Hematopoietic multipotent progenitor cell treated with erythropoietin and hydrocortisone succinate and interleukin-3 and kit ligand, for 4 days (in vitro differentiated cells): ENCODE results near the gene CNTN1.
"Not testable (repeated sequence)": the region's sequence is repeated elsewhere in the genome, so short reads cannot be mapped to it uniquely, and the experiment has no call there.

Experiments
- DNase-seq: peaks from one replicate; pipeline ENCODE4 v3.0.0-alpha.2; 2015

CNTN1 gene

GRCh38 chr12:41053046-41053445 lies 360.8 kb downstream of the CNTN1 start:
- DNase-seq, result no peak

DNA sequence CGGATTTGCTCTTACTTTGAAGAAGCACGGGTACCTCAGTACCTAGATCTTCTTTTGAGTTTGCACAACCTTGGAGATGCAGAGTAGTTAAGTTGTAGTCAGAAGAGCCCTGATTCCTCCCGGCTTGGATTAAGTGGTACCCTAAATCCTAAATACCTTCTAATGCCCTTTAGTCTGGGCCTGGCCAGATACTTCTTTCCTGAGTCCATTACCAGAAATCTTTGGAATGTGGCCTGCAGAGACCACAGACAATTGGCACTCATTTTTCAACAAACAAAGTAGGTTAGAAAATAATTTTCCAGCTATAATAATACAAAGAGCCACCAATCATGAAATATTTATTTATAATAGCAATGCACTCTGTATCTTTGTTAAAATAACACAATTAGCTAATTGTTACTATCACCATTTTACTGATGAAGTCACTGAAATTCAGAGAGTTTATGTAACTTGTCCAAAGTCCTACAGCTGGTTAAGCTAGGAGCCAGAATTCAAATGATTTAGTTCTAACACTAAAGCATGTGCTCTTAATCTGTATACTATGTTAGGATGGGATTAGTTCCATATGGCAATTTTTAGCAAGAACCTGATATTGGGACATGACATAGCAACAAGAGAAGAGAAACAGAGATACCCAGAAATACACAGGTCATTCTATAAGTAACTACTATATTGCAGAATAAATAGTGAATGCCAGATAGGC lies 363.8 kb downstream of the CNTN1 start:
- DNase-seq, result no peak

DNA sequence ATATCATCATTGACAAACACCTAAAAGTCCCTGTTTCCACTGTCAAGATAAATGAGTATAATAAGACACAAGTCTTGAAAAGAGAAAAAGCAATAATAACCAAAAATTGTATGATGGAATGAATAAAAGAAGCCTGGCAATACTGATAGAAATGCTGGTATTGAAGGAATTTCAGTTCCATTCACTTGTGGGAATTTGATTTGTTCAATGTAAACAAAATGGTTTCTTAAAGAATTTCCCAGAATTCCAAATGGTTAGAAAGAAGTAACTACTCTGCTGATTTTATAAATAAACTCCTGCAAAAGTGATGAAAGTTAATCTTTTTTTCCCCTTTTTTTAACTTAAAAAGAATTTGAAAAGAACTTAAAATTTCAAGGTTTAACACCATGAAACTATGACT lies 366.0 kb downstream of the CNTN1 start:
- no peak for DNase-seq

DNA sequence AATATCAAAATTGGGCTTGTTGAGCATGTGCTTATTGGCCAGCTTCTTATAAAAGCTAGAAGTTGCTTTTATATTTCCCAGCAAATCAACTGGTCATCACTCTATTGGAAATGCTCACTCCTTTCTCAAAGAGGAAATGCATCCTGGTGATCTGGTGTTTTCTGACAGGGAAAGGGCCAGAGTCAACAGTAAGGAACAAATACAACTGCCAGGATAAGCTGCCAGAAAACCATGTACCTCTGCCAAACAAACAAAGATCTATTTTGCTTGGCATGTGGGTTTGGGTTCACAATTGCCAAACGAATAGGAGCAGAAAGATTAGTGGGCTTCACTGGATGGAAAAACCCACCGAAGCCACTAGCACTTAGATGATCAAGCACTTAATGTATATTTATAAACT lies 369.0 kb downstream of the CNTN1 start:
- no peak for DNase-seq

- no peak for DNase-seq
Measured at GRCh38 chr12:41064411-41064810, 372.2 kb downstream of the CNTN1 start.

DNA sequence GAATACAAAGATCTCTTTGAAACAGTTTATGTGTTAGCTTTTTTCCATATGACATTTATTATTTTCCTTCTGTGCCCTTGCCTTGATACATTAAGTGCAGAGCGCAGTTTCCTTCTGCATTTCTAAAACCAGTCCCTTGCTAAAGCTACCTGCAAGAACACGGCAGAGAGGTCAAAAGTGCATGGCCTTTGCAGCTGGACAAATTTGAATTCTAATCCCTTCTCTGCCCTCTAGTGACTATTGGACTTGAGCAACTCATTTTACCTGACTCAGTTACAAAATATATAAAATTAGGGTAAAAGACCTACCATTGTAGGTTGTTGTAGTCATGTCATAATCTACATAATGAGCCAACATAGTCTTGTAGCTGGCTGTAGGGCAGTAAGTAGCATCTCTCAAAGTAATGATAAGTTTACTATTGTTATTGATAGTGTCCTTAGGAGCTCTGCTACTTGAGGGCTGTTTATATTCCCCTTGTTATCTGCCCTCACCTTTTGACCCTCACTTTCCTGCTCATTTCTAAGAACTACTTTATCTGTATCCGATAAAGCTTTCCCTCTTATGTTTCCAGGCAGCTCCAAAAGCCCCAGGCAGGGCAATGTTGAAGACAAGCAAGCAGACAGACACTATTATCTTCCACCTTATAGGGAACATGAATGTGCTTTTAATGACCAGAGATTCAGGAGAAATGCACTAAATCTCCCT lies 375.9 kb downstream of the CNTN1 start:
- no peak for DNase-seq

- DNase-seq, result no peak
Measured at GRCh38 chr12:41073633-41074472, 381.6 kb downstream of the CNTN1 start.

DNA sequence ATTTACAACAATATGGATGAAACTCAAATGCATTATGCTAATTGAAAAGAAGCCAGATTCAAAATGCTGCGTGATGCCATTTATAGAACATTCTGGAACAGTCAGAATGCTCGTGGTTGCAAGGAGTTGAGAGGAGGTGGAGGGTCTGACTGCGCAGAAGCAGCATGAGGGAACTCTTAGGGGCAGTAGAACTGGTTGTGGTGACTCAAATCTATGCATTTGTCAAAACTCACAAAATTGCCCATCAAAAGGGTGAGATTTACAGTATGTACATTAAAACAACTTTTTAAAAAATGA lies 382.2 kb downstream of the CNTN1 start:
- no peak for DNase-seq

DNA sequence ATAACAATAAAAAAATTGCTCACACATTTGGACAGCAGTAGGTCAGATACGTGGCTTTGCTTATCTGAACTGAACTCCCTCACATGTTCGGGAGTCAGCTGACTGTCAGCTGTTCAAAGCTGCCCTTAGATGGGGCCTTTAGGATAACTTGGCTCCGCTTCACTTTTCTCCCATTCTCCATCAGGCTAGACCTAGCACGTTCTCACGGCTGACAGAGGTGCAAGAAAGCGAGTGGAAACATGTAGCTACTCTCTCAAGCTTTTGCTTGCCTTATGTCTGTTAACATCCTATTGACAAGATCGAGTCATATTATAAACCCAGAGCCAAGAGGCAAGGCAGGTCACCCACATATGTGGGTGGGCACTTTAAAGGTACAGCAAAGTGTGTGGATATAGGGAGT lies 383.9 kb downstream of the CNTN1 start:
- DNase-seq, result no peak

DNA sequence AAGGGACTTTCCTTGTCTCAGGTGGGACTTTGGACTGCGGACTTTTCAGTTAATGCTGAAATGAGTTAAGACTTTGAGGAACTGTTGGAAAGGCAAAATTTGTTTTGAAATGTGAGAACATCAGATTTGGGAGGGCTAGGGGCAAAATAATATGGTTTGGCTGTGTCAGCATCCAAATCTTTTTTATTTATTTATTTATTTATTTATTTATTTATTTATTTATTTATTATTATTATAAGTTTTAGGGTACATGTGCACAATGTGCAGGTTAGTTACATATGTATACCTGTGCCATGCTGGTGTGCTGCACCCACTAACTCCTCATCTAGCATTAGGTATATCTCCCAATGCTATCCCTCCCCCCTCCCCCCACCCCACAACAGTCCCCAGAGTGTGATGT lies 389.0 kb downstream of the CNTN1 start:
- not testable (repeated sequence) for DNase-seq

DNA sequence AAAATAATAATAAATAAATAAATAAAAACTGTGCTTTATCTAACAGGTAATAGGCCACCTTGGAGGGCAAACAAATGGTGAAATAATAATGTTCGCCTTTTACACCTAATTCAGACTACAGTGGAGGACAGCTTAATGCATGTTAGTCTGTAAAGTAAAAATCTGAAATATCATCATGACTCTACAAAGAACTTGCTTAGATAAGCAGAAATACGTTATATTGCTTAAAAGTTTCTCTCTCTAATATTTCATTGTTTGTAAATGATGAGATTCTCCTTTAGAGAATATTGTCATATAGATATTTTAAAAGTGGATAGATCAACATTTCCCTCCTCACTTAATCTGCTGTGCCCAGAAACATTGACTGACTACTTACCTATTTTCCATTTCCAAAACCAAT lies 397.2 kb downstream of the CNTN1 start:
- no peak for DNase-seq

GRCh38 chr12:41092115-41092514 lies 399.9 kb downstream of the CNTN1 start:
- no peak for DNase-seq

- no peak for DNase-seq
Measured at GRCh38 chr12:41096797-41097196, 404.6 kb downstream of the CNTN1 start.

GRCh38 chr12:41100572-41100971 lies 408.3 kb downstream of the CNTN1 start:
- DNase-seq, result no peak

GRCh38 chr12:41101806-41102205 lies 409.6 kb downstream of the CNTN1 start:
- no peak for DNase-seq

DNA sequence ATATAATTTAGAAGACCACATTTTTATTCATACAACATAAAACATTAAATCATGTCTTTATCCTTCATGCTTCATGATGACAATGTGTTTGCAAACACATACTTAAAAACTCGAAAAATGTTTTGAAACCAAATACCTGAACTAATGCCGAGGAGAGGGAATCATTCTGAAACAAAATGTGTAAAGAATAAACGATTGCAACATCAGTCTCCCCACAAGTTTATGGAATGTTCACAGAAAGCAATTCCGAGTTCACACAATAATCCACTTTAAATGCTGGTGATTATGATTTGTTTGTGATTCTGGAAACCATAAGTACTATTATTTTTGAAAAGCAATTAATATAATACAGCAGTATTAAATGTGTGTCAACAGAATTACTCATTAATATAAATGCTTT lies 411.4 kb downstream of the CNTN1 start:
- DNase-seq, result no peak

GRCh38 chr12:41106315-41106714 lies 414.1 kb downstream of the CNTN1 start:
- DNase-seq, result no peak

- no peak for DNase-seq
Measured at GRCh38 chr12:41108032-41108431, 415.8 kb downstream of the CNTN1 start.

DNA sequence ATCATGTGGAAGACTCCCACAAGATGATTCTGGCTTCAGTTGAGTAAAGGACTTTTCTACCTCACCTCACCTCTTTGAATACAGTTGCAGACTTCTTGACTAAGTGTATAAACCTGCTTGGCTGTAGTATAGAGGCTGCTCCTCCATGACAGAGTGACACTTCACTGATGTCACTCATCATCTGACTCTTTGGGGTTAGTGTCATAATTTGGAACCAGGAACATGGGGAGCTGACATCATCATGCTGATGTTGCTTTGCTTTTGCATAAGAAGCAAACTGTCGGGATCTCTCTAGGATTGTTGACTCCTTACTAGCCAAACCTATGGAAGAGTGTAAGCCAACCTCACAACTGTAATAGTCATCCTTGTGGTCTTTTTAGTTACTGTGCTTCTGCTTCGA lies 420.7 kb downstream of the CNTN1 start:
- DNase-seq, result no peak

- no peak for DNase-seq
Measured at GRCh38 chr12:41120211-41120610, 428.0 kb downstream of the CNTN1 start.

DNA sequence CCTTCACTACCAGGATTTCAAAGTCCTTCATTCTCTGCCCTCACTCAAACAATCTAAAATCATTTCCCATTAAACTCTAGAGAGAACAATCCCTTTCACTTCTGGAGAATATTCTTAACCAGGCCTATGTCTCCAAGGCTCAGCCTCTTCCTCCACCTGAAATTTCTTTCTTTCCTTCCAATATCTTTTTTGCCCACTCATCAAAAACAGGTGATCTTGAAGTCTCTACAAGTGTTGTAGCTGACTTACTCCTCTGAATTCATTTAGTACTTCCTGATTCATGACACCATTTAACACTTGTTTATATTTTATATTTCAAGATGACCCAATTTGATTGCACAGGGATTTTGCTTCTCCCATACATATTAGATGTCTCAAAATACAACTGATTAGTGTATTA lies 429.1 kb downstream of the CNTN1 start:
- no peak for DNase-seq
